Hypothalamus (tissue), 51 donors: ENCODE results near the gene CD207.

ENCODE experiments used
- DNase-seq, 51 donors: peaks; one replicate each; lab custom pipeline; 2025; lab: John Stamatoyannopoulos, UW

Gene CD207

DNA sequence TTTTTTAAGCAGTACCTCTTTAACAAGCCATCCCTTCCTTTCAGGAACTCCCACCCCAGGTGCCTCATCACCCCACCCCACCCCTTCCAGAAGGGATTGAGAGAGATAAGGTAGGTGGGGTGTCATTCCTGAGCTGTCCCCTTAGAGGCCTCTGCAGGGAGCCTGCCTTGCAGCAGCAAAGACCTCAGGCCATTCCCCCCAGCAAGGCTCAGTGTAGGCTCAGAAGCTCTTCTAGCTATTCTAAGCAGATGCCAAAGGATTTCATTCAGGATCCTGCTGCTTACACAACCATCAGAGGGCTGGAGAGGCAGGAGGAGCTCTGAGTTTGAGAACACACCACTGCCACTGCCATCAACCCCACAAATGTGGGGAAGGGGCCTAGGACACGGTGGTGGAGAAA is 39.4 kb downstream of the CD207 start:
- no peak for DNase-seq

DNA sequence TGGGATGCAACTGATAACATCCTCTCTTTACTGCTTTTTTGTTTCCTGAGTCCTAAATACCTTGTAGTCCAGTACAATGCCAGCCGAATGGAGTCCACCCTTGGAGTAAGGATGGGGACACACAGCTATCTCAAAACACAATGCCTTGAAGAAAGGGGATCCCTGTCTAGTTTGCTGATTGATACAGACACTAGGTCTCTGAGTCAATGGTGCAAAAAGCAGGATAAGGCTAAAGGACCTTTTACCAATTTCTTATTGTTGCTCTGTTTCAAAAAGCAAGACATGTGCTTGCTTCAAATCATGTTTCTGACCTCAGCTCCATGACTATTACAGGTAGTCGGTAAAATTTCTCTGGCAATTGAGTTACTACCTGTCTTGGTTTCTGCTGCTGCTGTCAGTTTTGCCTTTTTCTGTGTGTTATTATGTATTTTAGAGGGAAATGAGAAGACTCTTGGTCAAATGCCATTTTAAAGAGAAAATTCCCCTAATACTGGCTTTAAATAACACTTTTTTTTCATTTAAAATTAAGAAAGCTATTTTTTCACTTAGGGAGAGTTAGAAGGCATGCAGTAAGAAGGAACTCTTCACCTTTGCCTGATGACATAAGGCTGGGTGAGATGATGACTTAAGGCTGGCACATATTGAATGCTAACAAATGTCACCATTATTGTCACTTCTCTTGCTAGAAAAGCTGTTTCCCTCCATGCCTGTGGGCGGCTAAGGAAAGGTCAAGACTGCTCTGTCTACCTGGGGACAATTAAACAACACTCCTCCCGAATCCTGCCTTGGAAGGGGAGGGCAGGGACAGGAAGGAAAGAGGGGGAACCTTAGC is 40.2 kb downstream of the CD207 start:
- DNase-seq, result no peak

DNA sequence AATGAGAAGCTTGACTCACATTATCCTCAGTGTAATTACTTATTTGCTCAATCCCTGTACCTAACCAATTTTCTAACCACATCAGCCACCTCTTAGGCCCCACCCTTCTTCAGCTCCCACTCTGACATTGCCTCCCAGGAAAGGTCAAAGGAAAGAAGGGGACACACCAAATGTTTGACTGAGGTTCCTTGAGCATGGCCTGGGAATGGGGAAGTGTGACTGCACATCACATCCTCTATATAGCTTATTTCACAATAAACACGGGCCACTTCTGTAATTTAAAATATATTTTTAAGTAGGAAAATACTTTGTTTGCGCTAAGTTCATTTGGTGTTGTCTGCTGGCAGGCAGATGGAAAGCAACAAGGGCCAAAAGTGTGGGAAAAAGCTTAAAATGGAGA is 42.2 kb downstream of the CD207 start:
- DNase-seq, result no peak

DNA sequence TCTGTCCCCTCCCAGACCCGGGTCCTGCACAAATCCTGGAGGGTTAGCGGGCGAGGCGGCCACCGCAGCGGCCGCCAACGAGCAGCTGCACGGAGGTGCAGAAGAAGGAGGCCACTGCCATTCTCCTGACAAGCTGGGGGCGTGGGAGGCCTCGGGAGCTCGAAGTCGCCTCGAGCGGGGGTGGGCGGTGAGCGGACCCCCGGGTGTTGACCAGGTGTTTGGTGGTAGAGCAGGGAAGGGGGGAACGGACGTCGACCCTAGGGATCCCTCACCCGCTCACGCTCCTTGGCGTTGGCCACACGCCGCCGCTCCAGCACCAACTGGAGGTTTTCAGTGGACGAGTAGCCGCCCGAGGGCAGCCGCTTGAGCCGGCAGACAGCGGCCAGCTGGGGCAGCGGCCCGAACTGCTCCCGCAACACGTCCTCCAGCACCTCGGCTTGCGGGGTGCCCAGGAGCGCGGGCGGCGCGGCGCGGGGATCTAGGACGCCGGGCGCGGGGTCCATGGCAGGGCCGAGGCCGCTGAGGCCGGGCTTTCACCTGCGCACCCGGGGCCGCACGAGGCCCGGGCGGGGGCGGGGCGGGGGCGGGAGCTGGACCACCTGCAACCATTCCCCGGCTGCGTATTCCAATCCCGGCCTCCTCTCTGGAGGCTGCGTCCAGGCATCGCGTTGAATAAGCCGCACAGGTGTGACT is 45.3 kb downstream of the CD207 start, which contains the start of gene FIGLA:
TSS of gene FIGLA (minus strand) at position 508 of the 693 bp plus-strand sequence. CDS start at position 503, 5 bp downstream.
- DNase-seq, result no peak

DNA sequence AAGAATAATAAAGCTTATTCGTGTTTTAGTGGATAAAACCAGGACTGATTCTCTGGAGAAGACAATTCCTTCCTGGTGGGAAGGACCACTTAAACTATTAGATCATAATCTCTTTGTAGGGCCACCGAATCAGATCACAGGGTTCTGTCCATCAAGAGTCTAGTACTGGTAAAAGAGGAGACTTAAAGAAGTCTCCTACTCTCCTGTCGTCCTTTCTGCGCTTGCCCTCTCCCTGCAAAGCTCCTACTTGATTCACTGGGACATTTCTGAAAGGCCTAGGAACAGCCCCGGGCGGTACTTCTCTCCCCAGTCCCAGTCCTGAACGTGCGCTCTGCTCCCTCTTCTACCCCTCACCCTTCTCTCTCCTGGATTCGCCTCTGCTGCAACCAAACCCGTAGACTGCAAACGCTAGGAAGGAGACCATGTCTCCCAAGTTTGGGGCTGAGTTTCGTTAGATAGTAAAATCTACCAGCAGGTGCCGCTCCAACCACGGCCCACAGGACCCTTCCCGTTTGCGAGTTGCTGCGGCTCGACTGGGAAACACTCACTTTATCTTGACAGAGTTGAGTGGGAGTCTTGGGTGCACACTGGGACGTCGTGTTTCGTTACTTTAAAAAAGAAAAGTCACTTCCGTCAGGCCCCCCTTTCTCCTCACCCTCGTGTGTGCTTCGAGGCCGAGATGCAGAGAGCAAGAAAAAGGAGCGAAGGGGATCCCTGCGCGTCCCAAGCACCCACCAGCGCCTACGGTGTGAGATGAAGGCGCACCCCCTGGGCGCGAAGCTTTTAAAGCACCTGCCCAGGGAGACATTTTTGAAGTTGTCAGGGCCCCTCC is 46.1 kb downstream of the CD207 start:
- DNase-seq, result peak in 41 of 51 donors; percentile 4 to 77 (median 40)

DNA sequence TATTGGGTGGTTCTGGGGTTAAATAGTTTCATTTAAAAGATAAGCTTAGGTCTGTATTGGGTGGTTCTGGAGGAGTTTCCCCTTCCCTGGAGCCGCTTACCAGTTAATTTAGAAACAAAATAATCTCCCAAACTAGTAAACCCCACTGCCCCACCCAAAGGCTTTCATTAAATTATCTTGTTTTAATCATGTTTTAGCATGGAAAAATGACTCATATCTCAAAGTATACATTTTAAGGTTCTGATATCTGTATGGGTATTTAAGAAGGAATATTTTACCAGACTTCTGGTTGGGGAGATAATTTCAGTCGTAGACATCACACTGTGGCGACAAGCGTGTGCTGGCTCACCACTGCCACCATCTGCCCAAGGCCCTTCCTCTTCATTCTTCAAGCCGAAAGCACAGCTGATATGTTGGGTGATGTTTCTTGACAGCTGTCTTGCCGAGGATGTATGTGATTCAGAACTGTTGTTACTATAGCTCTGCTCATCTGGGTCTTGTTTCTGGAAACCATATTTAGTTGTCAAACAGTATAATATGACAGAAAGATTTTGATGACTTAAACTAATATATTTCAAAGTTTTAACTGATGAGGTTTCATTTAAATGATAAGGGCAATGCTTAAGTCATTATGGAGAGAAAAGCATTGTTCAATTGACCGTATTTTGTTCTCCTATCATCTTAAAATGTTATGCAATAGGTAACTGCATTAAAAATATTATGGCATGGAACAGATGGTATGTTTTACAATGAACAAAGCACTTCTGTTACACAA is 50.3 kb downstream of the CD207 start:
- peak in 26 of 51 donors; percentile 5 to 60 (median 27) for DNase-seq

DNA sequence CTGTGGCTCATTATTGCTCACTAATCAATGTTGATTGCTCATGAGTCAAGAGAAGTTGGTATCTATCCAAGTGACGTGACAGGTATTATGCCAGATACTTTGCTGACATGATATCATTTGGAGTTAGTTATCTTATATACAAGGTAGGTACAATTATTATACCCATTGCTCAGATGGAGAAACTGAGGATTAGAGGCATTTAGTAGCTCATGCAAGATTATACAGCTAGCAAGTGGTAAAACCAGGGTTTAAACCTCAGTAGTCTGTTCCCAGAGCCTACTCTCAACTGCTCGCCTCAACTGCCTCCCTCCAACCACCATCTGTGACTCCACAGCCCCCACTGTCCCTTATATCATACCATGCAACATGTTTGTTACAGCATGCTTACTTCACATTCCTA is 51.3 kb downstream of the CD207 start:
- no peak for DNase-seq
